GF-D8 (cell line): ENCODE results near the gene ZNF224.

Source experiments
- DNase-seq: peaks from one replicate; lab custom pipeline; 2025; lab: John Stamatoyannopoulos, UW

ZNF224 gene

DNA sequence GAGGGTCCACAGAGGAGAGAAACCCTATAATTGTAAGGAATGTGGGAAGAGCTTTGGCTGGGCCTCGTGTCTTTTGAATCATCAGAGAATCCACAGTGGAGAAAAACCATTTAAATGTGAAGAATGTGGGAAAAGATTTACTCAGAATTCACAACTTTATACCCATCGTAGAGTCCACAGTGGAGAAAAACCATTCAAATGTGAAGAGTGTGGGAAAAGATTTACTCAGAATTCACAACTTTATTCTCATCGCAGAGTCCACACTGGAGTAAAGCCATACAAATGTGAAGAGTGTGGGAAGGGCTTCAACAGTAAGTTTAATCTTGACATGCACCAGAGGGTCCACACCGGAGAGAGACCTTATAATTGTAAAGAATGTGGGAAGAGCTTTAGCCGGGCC lies 37.8 kb downstream of the ZNF224 start:
- no peak for DNase-seq

DNA sequence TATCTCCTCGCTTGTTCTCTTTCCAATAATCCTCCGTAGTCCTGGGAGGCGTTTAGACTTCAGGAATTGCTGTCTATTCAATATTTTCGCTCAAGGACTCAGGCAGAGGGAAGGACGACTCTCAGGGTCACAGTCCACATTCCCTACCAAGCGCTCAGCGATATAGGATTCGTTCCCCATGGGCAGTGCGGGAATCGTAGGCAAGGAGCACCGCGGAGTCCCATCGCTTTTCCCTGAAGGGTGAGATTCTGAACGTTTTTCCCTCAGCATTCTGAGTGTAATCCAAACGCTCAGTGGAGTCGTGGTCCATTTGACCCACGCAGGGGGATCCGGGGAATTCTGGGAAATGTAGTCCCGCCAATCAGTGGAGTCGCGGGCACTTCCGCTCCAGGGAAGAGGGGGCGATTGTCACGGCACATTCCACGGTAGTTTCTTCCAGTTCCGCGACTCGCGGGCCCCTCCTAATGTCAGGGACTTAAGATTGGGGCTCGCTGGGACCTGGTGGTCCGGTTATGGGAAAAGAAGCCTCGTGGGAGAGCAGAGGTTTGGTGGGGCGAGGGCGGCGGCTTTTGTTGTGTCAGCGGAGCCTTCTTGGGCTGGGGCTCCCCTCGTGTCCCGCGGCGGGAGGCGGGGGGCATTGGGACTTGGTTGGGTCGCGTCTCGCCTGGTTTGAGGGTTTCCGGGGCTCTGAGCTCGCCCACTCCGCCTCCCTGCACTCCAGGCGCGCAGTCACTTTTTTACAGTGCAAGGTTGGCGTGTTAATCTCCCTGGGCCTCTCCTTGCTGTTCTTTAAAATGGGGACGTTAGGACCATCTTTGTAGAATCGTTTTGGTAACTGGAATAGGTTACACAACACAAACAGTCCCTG lies 47.3 kb downstream of the ZNF224 start, which contains the start of gene ZNF234:
ZNF234 (plus strand) TSS at position 364 of the 868 bp plus-strand sequence. CDS start 3,079 bp downstream, outside the sequence.
- DNase-seq = peak; percentile 19

DNA sequence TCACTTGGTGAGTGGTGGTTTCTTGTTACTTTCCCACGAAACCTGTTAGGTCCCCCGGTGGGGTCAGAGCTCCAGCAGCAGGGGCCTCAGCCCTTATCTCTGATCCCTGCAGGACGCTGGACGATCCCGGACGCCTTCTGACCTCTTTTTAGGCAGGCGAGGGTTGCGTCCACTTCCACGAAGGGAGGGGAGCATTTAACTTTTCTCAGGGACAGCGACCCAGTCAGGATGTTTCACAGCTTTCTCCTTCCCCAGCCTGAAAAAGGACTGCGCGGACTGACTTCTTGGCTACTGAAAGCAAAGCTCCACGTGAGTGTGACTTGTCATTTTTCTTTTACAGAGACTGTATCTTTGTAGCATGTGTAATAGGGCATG lies 47.9 kb downstream of the ZNF224 start:
- DNase-seq = no peak

DNA sequence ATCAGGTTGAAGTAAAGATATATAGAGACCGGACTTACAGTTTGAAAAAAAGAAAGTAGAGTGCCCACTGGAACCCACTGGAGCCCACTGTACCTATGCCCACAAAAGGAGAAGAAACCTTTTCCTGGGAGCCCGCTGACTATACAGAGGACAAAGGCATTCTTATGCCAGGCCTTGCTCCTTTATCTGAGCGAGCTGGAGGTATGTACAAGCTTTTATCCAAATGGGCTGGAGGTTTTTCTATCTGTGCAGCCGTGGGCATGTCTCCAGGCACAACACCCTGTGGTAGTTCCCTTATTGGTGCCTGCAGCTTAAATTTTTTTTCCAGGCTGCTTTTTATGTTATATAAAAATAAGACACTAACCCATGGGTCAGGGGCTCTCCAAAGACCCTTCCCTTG lies 55.6 kb downstream of the ZNF224 start:
- no peak for DNase-seq

DNA sequence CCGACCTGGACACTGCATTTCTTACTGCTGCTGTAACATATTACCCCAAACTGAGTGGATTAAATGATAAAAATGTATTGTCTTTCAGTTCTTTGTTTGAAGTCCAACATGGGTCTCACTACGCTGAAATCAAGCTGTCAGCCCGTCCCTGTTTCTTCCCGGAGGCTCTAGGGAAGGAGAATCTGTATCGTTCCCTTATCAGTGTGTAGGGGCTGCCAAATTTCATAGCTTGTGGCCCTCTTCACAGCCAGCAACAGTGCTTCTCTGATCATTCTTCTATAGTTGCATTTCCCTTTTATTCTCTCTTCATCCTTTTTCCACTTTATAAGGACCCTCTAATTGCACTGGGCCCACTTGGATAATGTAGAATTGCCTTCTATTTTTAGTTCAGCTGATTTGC lies 57.3 kb downstream of the ZNF224 start:
- no peak for DNase-seq

DNA sequence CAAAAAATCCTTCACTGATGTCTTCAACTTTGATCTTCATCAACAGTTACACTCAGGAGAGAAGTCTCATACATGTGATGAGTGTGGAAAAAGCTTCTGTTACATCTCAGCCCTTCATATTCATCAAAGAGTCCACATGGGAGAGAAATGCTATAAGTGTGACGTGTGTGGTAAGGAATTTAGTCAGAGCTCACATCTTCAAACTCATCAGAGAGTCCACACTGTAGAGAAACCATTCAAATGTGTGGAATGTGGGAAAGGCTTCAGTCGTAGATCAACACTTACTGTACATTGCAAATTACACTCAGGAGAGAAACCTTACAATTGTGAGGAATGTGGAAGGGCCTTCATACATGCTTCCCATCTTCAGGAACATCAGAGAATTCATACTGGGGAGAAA lies 62.3 kb downstream of the ZNF224 start:
- no peak for DNase-seq
